ENCODE data around the gene AOPEP.

AOPEP gene

DNA sequence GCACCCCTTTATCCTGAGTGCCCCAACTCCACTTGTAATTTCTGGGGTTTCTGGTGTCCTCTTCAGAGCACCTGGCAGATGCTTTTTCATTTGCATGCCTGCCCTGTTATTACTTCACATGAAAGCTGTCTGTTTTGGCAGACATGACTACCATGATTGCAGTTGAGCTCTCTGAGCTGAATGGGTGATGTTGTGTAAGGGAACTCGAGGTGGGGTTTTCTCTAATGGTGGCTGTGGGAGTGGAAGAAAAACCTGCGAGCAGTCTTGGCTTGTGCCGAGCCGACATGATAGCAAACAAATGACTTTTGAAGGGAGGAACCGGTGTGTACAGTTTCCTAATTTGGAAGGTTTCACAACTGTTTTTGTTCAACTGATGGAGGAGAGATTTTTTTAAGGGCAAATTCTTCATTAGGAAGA, 196.2 kb downstream of the AOPEP start (continued):
- TF ChIP-seq ELK4 (IDR thresholded peaks at IDR 0.05; ENCODE audit: borderline replicate concordance, low read depth, low read length) (no peak), ZNF701 (tag by site-specific recombination; IDR thresholded peaks at IDR 0.05) (no peak), OSR2 (tag by site-specific recombination; IDR thresholded peaks at IDR 0.05) (no peak), HOXA7 (CRISPR knock-in tag; IDR thresholded peaks at IDR 0.05; ENCODE audit: borderline replicate concordance) (no peak), ZNF391 (tag by site-specific recombination; IDR thresholded peaks at IDR 0.05; ENCODE audit: borderline replicate concordance, low read depth) (no peak)

DNA sequence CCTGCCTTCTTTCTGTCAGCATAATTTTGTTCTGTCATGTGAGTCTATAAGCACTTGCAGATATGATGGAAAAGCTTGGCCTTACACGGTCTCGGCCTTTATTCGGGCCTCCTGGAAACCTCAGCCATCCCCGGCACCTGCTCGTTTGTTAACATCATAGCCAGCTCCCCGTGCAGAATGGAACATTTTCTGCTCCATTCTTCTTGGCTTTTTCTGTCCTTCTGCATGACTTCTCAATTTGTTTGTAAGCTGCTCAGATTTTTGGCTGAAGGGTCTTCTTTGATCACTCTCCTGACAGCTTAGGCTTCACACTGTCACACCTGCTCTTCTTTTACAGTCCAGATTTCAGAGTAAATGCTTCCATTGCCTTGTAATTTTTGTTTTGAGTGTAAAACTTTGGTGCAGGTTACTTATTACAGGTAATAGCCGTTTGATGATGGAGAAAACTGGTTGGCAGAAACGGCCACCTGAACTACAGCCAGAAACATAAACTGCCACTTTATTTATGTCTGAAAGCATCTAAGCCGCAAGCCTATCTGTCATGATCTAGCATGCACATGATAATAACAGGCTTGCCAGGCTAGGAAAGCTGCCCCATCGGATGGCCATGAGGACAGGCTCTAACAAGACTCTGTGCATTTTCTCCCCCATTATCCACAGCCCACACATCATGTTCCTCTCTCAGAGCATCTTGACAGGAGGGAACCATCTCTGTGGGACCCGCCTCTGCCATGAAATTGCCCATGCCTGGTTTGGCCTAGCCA, 197.0 kb downstream of the AOPEP start:
- Histone ChIP-seq H3K36me3 (ENCODE audit: control insufficient read depth in 2 of 2, insufficient read depth in 1 of 2, low read length in 2 of 2) (no peaks in the 10 kb centered on the region), H3K27ac (ENCODE audit: extremely low read depth, low read depth, low read length) (no peak overlapping the region), H3K4me3 (ENCODE audit: low read depth, low read length) (no peak overlapping the region), H3K4me1 (ENCODE audit: control insufficient read depth, insufficient read depth, low read length) (no peaks in the 10 kb centered on the region), H3K9me3 (ENCODE audit: control insufficient read depth, insufficient read depth, low read depth, low read length) (no peaks in the 10 kb centered on the region)
- POLR2A ChIA-PET: no interaction called here
- CTCF ChIA-PET: interaction anchor here (1.3 kb wide), 1 partner anchor 140 kb away, joined by 5 read pairs; no protein-coding TSS in a partner anchor
- TF ChIP-seq ZNF362 (tag by site-specific recombination; IDR thresholded peaks at IDR 0.05) (no peak), ZNF280C (tag by site-specific recombination; IDR thresholded peaks at IDR 0.05) (no peak), ZNF202 (tag by site-specific recombination; IDR thresholded peaks at IDR 0.05; ENCODE audit: borderline replicate concordance) (no peak), ZNF701 (tag by site-specific recombination; IDR thresholded peaks at IDR 0.05) (no peak), ZNF843 (tag by site-specific recombination; IDR thresholded peaks at IDR 0.05) (no peak), ZNF561 (tag by site-specific recombination; IDR thresholded peaks at IDR 0.05; ENCODE audit: borderline replicate concordance) (no peak), ZNF335 (tag by site-specific recombination; conservative IDR thresholded peaks at IDR 0.05) (no peak), MZF1 (tag by site-specific recombination; IDR thresholded peaks at IDR 0.05; ENCODE audit: borderline replicate concordance) (no peak), ZNF175 (tag by site-specific recombination; IDR thresholded peaks at IDR 0.05) (no peak), ZNF518A (tag by site-specific recombination; conservative IDR thresholded peaks at IDR 0.05; ENCODE audit: low read depth) (no peak), ZNF785 (tag by site-specific recombination; IDR thresholded peaks at IDR 0.05) (no peak), ZNF248 (tag by site-specific recombination; IDR thresholded peaks at IDR 0.05) (no peak), ZNF645 (tag by site-specific recombination; IDR thresholded peaks at IDR 0.05) (no peak), ZNF473 (tag by site-specific recombination; IDR thresholded peaks at IDR 0.05) (no peak), KLF8 (tag by site-specific recombination; IDR thresholded peaks at IDR 0.05) (no peak), TRIM28 (IDR thresholded peaks at IDR 0.05; ENCODE audit: borderline replicate concordance, low read length) (no peak), ZBTB1 (tag by site-specific recombination; IDR thresholded peaks at IDR 0.05) (no peak)

Data from HEK293 (cell line).